Measurements from ENCODE around the gene TMEM221.
A peak's percentile ranks its signal among the peaks of the same experiment; 100 is the strongest.

Gene TMEM221

GRCh38 chr19:17473041-17473440 is 24.6 kb upstream of the TMEM221 start:
- no peak for DNase-seq (ENCODE audit: low spot score)

DNA sequence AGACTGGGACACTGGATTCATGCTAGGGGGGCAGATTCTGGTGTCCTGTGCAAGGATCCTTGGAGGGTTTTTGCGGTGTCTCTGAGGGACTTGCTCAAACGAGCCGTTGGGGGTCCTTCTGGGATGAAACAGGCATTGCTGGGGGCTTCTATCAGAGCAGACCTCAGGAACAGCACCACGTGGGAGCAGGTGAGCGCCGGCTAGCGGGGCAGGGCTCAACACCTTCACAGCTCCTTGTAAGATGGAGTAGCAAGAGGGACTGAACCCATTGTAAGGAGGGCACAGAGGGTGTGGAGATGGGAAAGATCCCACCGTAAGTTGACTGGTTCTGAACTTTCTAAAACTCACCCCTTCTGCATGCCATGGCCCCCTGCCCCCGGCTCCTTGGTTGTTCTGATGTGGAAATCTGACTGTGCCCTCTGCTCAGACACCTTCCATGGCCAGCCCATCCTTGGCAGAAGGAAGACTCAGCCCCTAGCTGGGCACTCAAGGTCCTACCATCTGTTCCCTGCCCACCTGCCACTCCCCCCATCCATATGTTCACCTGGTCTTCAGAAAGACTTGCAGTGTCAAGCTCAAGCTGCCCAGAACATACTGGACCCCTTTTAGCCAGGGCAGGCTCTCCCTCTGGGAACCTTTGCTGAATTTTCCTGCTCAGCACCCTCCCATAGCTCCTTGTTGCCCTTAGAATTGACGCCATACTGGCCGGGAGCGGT is 23.1 kb upstream of the TMEM221 start:
- DNase-seq (ENCODE audit: low spot score) = no peak

DNA sequence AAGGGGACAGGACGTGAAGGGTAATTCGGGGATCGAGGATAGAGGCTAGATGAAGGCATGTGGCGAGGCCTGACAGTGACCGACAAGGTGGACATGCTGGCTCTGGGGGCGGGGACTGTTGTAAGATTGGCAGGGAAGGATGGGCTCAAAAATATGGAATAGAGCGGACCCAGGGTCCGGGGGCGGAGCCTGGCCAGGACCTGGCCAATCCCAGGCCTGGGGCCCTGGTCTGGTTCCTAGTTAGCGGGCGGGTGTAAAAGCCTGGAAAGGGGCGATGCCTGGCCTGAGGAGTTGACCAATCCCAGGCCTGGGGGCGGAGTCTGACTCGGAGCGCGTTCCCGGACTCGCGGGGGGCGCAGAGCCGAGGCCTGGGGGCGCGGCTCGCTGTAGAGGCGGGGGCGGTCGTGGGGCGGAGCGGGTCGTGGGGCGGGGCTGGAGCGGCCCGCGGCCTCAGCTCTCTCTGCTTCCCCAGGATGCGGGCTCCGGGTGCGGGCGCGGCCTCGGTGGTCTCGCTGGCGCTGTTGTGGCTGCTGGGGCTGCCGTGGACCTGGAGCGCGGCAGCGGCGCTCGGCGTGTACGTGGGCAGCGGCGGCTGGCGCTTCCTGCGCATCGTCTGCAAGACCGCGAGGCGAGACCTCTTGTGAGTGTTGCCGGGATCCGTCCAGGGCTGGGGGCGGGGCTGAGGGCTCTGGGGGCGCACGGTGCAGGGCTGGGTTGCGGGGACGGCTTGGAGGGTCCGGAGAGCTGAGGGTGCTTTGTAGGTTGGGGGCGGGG is 21.8 kb upstream of the TMEM221 start, which contains the start of gene SLC27A1:
Gene SLC27A1 (plus strand): TSS at position 457 of the 774 bp plus-strand sequence. CDS start 17 bp downstream, at position 474.
- peak; percentile 77 for DNase-seq (ENCODE audit: low spot score)

DNA sequence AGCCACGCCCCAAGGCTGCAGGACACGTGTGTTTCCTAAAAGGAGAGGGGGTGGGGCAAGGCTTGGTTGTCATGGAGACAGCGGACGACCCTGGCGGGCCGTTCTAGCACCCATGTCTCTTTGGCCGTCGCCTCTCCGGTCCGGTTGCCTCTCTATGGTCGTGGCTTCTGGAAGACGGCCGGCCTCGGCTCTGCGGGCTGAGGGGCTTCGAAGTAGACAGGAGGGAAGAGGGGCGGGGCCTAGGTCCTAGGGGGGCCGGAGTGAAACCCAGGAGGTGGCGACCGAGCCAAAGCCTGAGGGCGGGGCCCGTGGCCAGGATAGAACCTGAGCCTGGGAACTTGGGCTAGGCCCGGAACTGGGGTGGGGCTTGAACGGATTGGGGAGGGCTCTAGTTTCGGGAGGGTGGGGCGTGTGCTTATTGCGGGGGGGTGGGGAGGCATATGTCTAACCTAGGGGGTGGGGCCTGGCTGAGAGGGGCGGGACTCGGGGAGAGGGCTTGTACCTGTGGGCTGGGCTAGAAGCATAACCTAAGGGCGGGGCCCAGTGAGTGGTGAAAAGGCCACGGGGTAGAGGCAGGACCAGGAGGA is 21.1 kb upstream of the TMEM221 start:
- peak; percentile 85 for DNase-seq (ENCODE audit: low spot score)

DNA sequence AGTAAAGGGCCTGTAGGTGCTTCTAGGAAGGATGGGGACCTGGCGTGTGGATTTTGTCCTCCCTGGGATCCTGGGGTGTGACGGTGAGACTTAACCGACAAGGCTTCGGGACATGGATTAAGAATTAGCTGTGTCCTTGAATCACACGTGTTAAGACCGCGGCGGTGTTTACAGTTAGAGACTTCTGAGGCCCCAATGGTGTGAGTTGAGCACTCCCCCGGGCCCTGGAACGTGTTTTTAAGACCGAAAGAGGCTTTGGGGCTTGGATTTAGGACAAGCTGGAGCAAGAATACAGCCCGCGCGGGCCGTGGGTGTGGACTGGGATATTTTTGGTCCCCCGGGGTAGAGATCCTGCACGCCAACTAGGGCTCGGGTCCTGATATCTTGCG is 20.6 kb upstream of the TMEM221 start:
- DNase-seq (ENCODE audit: low spot score) = no peak

DNA sequence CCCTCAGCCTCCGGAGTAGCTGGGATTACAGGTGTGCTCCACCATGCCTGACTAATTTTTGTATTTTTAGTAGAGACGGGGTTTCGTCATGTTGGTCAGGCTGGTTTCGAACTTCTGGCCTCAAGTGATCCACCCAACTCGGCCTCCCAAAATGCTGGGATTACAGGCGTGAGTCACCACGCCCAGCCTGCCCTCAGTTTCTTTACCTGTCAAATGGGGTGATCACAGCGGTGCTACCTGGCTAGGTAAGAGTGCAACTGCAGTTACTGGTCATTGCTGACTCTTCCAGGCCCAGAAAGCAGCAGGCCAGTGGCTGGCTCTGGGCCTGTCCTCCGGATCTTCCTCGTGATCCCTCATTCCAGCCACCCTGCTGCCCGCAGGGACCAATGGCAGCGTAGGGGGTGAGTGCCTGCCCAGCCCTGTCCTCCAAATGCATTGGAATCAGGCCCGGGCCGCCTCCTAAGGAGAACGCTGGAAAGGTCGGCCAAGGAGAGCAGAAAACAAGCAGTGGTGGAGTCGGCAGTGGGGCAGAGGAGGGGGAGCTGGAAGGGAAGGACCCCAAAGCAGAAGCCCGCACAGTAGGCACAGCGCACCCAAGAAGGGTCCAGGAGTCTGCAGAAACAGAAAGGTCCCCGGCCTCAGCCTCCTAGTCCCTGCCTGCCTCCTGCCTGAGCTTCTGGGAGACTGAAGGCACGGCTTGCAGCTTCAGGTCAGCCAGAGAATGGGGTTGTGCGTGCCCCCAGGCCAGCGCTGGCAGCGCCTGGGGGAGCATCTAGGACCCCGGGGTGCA is 20.0 kb upstream of the TMEM221 start:
- DNase-seq (ENCODE audit: low spot score) = no peak

DNA sequence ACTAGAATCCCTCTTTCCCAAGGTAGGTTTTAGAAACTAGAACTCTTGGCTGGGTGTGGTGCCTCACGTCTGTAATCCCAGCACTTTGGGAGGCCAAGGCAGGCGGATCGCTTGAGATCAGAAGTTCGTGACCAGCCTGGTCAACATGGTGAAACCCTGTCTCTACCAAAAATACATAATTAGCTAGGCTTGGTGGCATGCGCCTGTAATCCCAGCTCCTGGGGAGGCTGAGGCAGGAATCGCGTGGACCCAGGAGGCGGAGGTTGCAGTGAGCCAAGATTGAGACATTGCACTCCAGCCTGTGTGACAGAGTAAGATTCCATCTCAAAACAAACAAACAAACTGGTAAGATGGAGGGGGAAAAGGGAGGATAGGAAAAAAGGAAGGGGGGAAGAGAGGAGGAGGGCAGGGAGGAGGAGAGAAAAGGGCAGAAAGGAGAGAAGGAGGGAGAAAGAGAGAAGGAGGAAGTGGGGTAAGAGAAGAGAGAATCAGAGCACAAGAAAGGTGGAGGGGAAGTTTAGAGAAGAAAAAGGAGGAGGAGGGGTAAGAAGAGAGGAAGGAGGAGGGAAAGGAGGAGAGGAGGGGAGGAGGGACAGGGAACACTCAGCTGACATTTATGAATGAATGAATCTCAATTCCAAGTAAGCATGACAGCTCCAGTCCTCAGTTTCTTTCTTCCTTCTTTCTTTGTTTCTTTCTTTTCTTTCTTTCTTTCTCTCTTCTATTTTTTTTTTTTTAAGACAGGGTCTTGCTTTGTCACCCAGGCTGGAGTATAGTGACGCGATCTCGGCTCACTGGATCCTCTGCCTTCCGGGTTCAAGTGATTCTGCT is 19.2 kb upstream of the TMEM221 start:
- DNase-seq (ENCODE audit: low spot score) = no peak

DNA sequence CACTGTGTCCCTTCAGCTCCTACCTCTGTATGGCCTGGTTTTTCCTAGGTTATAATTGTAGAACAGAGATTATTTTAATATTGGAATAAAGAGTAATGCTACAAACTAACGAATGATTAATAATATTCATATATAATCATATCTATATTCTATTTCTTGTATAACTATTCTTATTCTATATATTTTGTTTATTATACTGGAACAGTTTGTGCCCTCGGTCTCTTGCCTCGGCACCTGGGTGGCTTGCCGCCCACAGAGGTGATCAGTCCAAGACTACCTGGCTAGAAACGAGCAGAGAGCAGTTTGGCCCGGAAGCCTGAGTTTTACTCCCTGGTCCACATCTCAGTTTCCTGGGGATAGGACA is 18.0 kb upstream of the TMEM221 start:
- DNase-seq (ENCODE audit: low spot score) = no peak

GRCh38 chr19:17460372-17461230 is 12.1 kb upstream of the TMEM221 start, which contains the start of gene NXNL1:
NXNL1 (minus strand) TSS chr19:17460926; CDS start chr19:17460869, 57 bp downstream.
- no peak for DNase-seq (ENCODE audit: low spot score)

DNA sequence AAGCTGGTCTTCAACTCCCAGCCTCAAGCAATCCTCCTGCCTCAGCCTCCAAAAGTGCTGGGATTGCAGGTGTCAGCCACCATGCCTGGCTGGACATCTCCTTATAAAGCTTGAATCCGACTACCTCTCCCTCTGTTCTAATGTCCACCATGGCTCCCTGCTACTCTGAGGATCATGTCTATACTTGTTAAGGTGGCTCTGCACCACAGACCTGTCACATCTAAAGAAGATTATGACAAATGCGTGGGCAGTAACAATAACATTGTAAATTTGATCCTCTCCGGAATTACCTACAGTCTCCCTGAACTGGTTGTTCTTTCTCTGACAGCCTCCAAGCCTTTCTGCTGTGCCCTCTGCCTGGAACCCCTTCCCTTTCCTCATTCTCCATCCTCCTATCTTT is 10.5 kb upstream of the TMEM221 start:
- no peak for DNase-seq (ENCODE audit: low spot score)

DNA sequence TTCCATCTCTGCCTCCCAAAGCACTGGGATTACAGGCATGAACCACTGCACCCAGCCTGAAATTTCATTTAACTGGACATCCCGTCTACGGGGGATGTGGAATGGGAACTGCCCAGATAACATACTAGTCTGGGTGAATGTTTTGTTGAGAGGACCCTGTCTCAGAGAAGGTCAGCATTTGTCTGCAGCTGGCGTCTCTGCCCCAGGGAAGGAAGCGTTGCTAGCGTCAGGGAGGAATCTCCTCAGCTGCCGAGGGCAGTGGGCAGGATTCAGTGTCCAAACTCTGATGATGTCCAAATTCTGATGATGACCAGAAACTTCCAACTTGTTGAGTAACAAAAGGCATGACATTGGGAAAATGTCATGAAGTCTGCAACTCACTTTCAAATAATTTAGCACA is 9.1 kb upstream of the TMEM221 start:
- DNase-seq (ENCODE audit: low spot score) = no peak

GRCh38 chr19:17456127-17456526 is 7.7 kb upstream of the TMEM221 start:
- no peak for DNase-seq (ENCODE audit: low spot score)

DNA sequence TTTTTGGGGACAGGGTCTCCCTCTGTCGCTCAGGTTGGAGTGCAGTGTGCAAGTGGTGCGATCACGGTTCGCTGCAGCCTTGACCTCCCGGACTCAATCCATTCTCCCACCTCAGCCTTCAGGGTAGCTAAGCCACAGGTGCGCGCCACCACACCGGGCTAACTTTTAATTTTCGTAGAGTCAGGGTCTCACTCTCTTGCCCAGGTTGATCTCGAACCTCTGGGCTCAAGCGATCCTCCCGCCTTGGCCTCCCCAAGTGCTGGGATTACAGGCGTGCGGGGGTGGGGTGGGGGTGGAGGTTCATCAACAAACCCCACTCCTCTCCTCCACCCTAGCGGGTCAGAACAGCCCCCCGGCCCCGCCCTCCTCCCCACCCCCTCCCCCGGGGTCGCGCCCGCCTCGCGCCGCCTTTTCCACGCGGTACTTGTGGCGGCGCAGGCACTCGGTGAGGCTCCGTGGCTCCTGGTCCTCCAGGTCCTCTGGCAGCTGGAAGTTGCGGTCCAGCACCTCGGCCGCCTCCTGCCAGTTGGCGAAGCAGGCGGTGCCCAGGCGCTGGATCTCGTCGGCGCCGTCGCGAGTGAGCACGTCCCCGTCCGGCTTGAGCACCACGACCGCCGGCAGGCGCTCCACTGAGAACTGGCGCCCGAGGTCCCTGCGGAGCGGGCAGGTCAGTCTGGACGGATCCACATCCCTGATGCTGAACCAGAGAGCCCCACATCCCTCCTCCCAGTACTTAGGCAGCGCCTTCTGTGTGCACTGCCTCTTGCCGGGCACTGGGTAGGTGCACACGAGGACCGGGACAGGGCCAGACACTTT is 7.0 kb upstream of the TMEM221 start:
- no peak for DNase-seq (ENCODE audit: low spot score)

- no peak for DNase-seq (ENCODE audit: low spot score)
These were observed 6.2 kb upstream of the TMEM221 start for GRCh38 chr19:17454576-17455071.

GRCh38 chr19:17451820-17452219 is 3.4 kb upstream of the TMEM221 start:
- DNase-seq (ENCODE audit: low spot score) = no peak

- peak; percentile 24 for DNase-seq (ENCODE audit: low spot score)
These were observed 2.0 kb upstream of the TMEM221 start for GRCh38 chr19:17450264-17451075.

- no peak for DNase-seq (ENCODE audit: low spot score)
These were observed 751 bp downstream of the TMEM221 start for GRCh38 chr19:17447704-17448130.

- DNase-seq (ENCODE audit: low spot score) = no peak
These were observed 2.8 kb downstream of the TMEM221 start for GRCh38 chr19:17445526-17446165.
